ENCODE results near the gene PBX4.

Gene PBX4

DNA sequence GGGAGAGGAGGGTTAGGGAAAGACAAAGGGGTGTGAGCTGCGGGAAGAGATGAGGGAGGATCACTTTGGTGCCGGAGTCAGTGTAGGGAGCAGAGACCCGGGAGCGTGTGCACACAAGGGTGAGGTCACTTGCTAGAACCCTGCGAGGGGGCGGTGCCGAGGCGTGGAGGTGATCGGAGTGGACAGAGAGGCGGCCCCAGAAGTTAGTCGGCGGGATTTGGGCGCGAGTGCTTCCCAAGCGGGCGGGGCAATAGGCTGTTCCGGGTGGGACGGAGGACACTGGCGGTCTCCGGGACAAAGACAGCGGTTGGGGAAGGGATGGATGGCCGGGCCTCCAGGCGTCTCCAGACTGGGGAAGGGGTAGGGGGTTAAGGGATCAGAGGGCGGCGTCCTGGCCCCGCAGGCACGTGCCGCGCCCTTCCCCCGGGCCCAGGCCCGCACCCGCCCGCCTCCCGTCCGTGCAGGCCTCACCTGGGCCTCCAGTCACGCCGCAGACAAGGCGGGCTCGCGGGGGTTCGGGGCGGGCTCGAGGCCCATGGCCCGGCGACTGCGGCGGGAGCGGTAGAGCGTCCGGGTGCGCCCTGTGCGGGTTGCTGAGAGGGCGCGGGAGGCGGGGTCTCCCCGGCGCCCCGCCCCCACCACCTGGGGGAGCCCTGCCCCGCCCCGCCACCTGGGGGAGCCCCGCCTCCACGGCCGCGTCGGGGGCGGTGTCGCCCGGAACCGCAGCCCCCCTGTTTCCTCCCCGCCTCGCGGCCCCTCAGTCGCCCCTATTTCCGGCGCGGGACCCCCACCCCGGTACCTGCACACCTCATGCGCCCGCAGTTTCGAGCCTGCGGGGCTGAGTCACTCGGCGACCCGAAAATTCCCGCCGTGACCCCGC is 9.4 kb upstream of the PBX4 start, which contains the start of gene LPAR2:
LPAR2 (minus strand) TSS at position 600 of the 880 bp plus-strand sequence. CDS start 945 bp downstream, outside the sequence.
- Histone ChIP-seq H3K4me3 (replicated peaks; ENCODE audit: low read depth, low read length) (peak within 1 kb of the TSS; percentile 72), H3K27me3 (replicated peaks; ENCODE audit: control insufficient read depth, insufficient read depth, low read length) (no peaks in the 10 kb centered on the region), H3K36me3 (ENCODE audit: control insufficient read depth, insufficient read depth, low read length) (peaks cover 24% of the 10 kb centered on the region)
- no peak for TF ChIP-seq CTCF (IDR thresholded peaks at IDR 0.05; ENCODE audit: insufficient read depth, low read length, poor library complexity, severe bottlenecking)
- DNase-seq (ENCODE audit: extremely low read depth, insufficient read length) = peak; percentile 80

- H3K36me3 ChIP-seq (ENCODE audit: control insufficient read depth, insufficient read depth, low read length) = peaks cover 20% of the 10 kb centered on the region
- H3K4me3 ChIP-seq (replicated peaks; ENCODE audit: low read depth, low read length) = peak overlapping the region; percentile 72
- TF ChIP-seq CTCF (IDR thresholded peaks at IDR 0.05; ENCODE audit: insufficient read depth, low read length, poor library complexity, severe bottlenecking) = no peak
- DNase-seq (ENCODE audit: extremely low read depth, insufficient read length) = no peak
- no peaks in the 10 kb centered on the region for H3K27me3 ChIP-seq (replicated peaks; ENCODE audit: control insufficient read depth, insufficient read depth, low read length)
Observed at GRCh38 chr19:19626516-19627472, 8.3 kb upstream of the PBX4 start.

- Histone ChIP-seq H3K4me3 (replicated peaks; ENCODE audit: low read depth, low read length) (no peak overlapping the region), H3K27me3 (replicated peaks; ENCODE audit: control insufficient read depth, insufficient read depth, low read length) (no peaks in the 10 kb centered on the region), H3K36me3 (ENCODE audit: control insufficient read depth, insufficient read depth, low read length) (peaks cover 4% of the 10 kb centered on the region)
- TF ChIP-seq CTCF (IDR thresholded peaks at IDR 0.05; ENCODE audit: insufficient read depth, low read length, poor library complexity, severe bottlenecking) = no peak
- no peak for DNase-seq (ENCODE audit: extremely low read depth, insufficient read length)
Observed at GRCh38 chr19:19624032-19624570, 5.6 kb upstream of the PBX4 start.

DNA sequence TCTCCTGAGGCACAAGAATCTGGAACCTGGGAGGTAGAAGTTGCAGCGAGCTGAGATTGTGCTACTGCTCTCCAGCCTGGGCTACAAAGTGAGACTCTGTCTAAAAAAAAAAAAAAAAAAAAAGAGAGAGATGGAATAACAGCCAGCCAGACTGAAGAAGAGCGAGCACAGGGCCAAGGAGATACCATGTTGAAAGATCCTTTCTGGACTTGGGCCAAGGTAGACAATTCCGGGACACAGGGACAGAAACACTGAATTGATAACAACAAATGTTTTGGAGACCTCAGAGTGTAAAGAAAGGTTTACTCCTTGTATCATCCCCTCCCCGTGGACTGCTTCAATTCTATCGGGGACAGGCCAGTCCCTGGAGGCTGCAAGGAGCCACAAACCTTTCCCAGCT is 4.9 kb upstream of the PBX4 start:
- Histone ChIP-seq H3K4me3 (replicated peaks; ENCODE audit: low read depth, low read length) (no peak overlapping the region), H3K27me3 (replicated peaks; ENCODE audit: control insufficient read depth, insufficient read depth, low read length) (no peaks in the 10 kb centered on the region), H3K36me3 (ENCODE audit: control insufficient read depth, insufficient read depth, low read length) (peaks cover 4% of the 10 kb centered on the region)
- no peak for TF ChIP-seq CTCF (IDR thresholded peaks at IDR 0.05; ENCODE audit: insufficient read depth, low read length, poor library complexity, severe bottlenecking)
- DNase-seq (ENCODE audit: extremely low read depth, insufficient read length) = no peak

DNA sequence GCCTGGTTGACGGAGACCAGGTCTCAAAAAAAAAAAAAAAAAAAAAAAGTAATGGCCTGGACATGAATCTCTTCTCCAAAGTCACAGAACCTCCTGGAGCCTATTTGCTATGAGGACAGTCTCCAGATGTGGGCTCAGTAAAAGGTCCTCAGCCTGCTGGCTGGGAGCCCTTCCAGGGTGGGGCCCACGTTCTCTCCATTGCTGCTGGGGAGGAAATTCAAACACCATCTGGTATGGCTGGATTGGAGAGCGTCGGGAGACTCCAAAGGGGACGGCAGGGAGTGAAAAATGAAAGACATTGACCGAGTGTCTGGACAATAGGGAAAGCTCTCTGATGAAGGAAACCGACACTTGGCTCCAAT is 1.3 kb upstream of the PBX4 start:
- DNase-seq (ENCODE audit: extremely low read depth, insufficient read length) = no peak
- TF ChIP-seq CTCF (IDR thresholded peaks at IDR 0.05; ENCODE audit: insufficient read depth, low read length, poor library complexity, severe bottlenecking) = no peak
- Histone ChIP-seq H3K36me3 (ENCODE audit: control insufficient read depth, insufficient read depth, low read length) (peaks cover 4% of the 10 kb centered on the region), H3K27me3 (replicated peaks; ENCODE audit: control insufficient read depth, insufficient read depth, low read length) (no peaks in the 10 kb centered on the region), H3K4me3 (replicated peaks; ENCODE audit: low read depth, low read length) (no peak overlapping the region)
